H1 (cell line): ENCODE data around the gene UCHL1. TPM values are rescaled to one million over a fixed set of nuclear protein-coding genes. Genes with fewer than 3 reads are reported as not detected.

Experiments used
- CTCF ChIA-PET: fragments of 300-600 bp; sonication (Branson Sonifier 250); formaldehyde crosslinking; loops from one replicate; lab custom pipeline; 2021; ENCODE audit not compliant: partially characterized antibody; lab: Charles Lee
- POLR2A ChIA-PET: fragments of 300-600 bp; sonication (Branson Sonifier 250); formaldehyde crosslinking; loops from one replicate; lab custom pipeline; 2021; ENCODE audit warnings: inconsistent platforms; ENCODE audit not compliant: partially characterized antibody; lab: Charles Lee
- DNase-seq, 2 experiments: peaks; one replicate each; pipeline versions ENCODE4 v3.0.0 to v3.0.0-alpha.2; 2010 to 2022; ENCODE audit warnings: low spot score in 2 of 2, low read depth in 1 of 2, mixed read lengths in 1 of 2
- FAIRE-seq: peaks from 2 replicates; lab custom pipeline; 2011; peaks lifted over from hg19 to GRCh38; lab: Jason Lieb, UNC
- H2AFZ ChIP-seq: 2 replicates; pipeline ENCODE4 v1.8.1; 2012; ENCODE audit warnings: low read length, inconsistent platforms
- H2AK5ac ChIP-seq: 2 replicates; pipeline ENCODE4 v1.6.1; 2013; ENCODE audit warnings: low read depth, low read length
- H2BK120ac ChIP-seq: replicated peaks from 2 replicates; pipeline ENCODE3; 2013; ENCODE audit warnings: low read depth, low read length, inconsistent platforms
- H2BK12ac ChIP-seq: 2 replicates; pipeline ENCODE4 v1.6.1; 2013; ENCODE audit warnings: low read depth, low read length
- H2BK15ac ChIP-seq: 2 replicates; pipeline ENCODE4 v1.6.1; 2013; ENCODE audit warnings: low read length
- H2BK20ac ChIP-seq: 2 replicates; pipeline ENCODE4 v1.6.1; 2013; ENCODE audit warnings: low read length
- H2BK5ac ChIP-seq: 2 replicates; pipeline ENCODE4 v1.6.1; 2013; ENCODE audit warnings: low read depth, low read length
- H3K14ac ChIP-seq: 2 replicates; pipeline ENCODE4 v1.6.1; 2013; ENCODE audit warnings: inconsistent platforms; ENCODE audit not compliant: insufficient read length
- H3K18ac ChIP-seq: 2 replicates; pipeline ENCODE4 v1.6.1; 2013; ENCODE audit warnings: low read length; ENCODE audit errors: extremely low read depth
- H3K23ac ChIP-seq: 2 replicates; pipeline ENCODE4 v1.6.1; 2013; ENCODE audit warnings: inconsistent platforms; ENCODE audit not compliant: insufficient read length
- H3K23me2 ChIP-seq: 2 replicates; pipeline ENCODE4 v1.6.1; 2013; ENCODE audit warnings: low read depth, low read length
- H3K27ac ChIP-seq: 2 replicates; pipeline ENCODE4 v1.6.1; 2011; ENCODE audit warnings: low read depth, low read length, inconsistent platforms
- H3K27me3 ChIP-seq, 4 experiments: replicated peaks in 1 of 4; 1 replicate in 1 of 4; 2 replicates in 3 of 4; pipeline versions ENCODE4 v1.6.1 to v1.8.1; 2011 to 2013; ENCODE audit warnings: low read length in 3 of 4, mild to moderate bottlenecking in 3 of 4, inconsistent platforms in 2 of 4, mixed read lengths in 2 of 4, moderate library complexity in 1 of 4; ENCODE audit not compliant: control insufficient read depth in 3 of 4, insufficient read depth in 3 of 4; ENCODE audit errors: extremely low read depth in 1 of 4
- H3K36me3 ChIP-seq, 4 experiments: 2 replicates each; pipeline versions ENCODE4 v1.6.1 to v1.8.1; 2011 to 2013; ENCODE audit warnings: mild to moderate bottlenecking in 4 of 4, low read length in 3 of 4, moderate library complexity in 2 of 4, control low read depth in 1 of 4, inconsistent platforms in 1 of 4; ENCODE audit not compliant: insufficient read depth in 4 of 4, control insufficient read depth in 2 of 4
- H3K4ac ChIP-seq: replicated peaks from 2 replicates; pipeline ENCODE3; 2013; ENCODE audit warnings: low read length, low read depth, mixed read lengths, inconsistent platforms; ENCODE audit not compliant: insufficient read length
- H3K4me1 ChIP-seq, 4 experiments: replicated peaks in 1 of 4; 1 replicate in 1 of 4; 2 replicates in 3 of 4; pipeline versions ENCODE4 v1.6.1 to v1.8.1; 2011 to 2013; ENCODE audit warnings: low read length in 3 of 4, inconsistent platforms in 2 of 4, mixed read lengths in 1 of 4; ENCODE audit not compliant: insufficient read depth in 4 of 4, control insufficient read depth in 3 of 4
- H3K4me2 ChIP-seq, 2 experiments: 2 replicates each; pipeline versions ENCODE4 v1.6.1 to v1.8.1; 2011 to 2013; ENCODE audit warnings: low read depth in 2 of 2, low read length in 2 of 2, control low read depth in 1 of 2, inconsistent platforms in 1 of 2, mild to moderate bottlenecking in 1 of 2; ENCODE audit not compliant: insufficient read depth in 1 of 2
- H3K4me3 ChIP-seq, 4 experiments: fragments of 200-600, 300-600 bp in 1 of 4; sonication (generic), shearing (Covaris generic), sonication (Bioruptor Twin) in 1 of 4; 2 replicates each; pipeline versions ENCODE4 v1.5.1 to v1.8.1; 2011 to 2016; ENCODE audit warnings: low read length in 4 of 4, low read depth in 3 of 4, control low read depth in 2 of 4, inconsistent platforms in 2 of 4, mild to moderate bottlenecking in 2 of 4, mixed read lengths in 1 of 4, moderate library complexity in 1 of 4; ENCODE audit not compliant: insufficient read depth in 2 of 4; ENCODE audit errors: extremely low read depth in 1 of 4
- H3K56ac ChIP-seq: replicated peaks from 2 replicates; pipeline ENCODE3; 2013; ENCODE audit warnings: low read depth, mild to moderate bottlenecking, mixed read lengths, low read length, inconsistent platforms; ENCODE audit not compliant: insufficient read length
- H3K79me1 ChIP-seq: 2 replicates; pipeline ENCODE4 v1.6.1; 2013; ENCODE audit warnings: low read depth, low read length, control low read depth
- H3K79me2 ChIP-seq, 2 experiments: 2 replicates each; pipeline versions ENCODE4 v1.6.1 to v1.8.1; 2012 to 2013; ENCODE audit warnings: low read length in 2 of 2, mild to moderate bottlenecking in 2 of 2, inconsistent platforms in 1 of 2; ENCODE audit not compliant: insufficient read depth in 2 of 2, control insufficient read depth in 1 of 2
- H3K9ac ChIP-seq, 4 experiments: replicated peaks in 1 of 4; 1 replicate in 1 of 4; 2 replicates in 3 of 4; pipeline versions ENCODE4 v1.6.1 to v1.8.1; 2011 to 2013; ENCODE audit warnings: low read depth in 3 of 4, low read length in 3 of 4, control low read depth in 2 of 4, mild to moderate bottlenecking in 2 of 4, moderate library complexity in 2 of 4, inconsistent platforms in 1 of 4; ENCODE audit errors: extremely low read depth in 1 of 4
- H3K9me3 ChIP-seq, 2 experiments: 2 replicates each; pipeline versions ENCODE4 v1.6.1 to v1.8.1; 2012 to 2013; ENCODE audit warnings: mild to moderate bottlenecking in 2 of 2, moderate library complexity in 2 of 2, control low read depth in 1 of 2, inconsistent platforms in 1 of 2, low read depth in 1 of 2, low read length in 1 of 2, mixed read lengths in 1 of 2; ENCODE audit not compliant: insufficient read depth in 2 of 2
- H4K20me1 ChIP-seq, 2 experiments: replicated peaks in 1 of 2; 2 replicates each; pipeline versions ENCODE3 to v1.8.1; 2011 to 2013; ENCODE audit warnings: inconsistent platforms in 2 of 2, low read length in 2 of 2, mild to moderate bottlenecking in 1 of 2; ENCODE audit not compliant: insufficient read depth in 2 of 2, control insufficient read depth in 1 of 2
- H4K5ac ChIP-seq: 2 replicates; pipeline ENCODE4 v1.6.1; 2013; ENCODE audit warnings: low read length, low read depth, mixed read lengths, inconsistent platforms; ENCODE audit not compliant: insufficient read length
- H4K8ac ChIP-seq: 2 replicates; pipeline ENCODE4 v1.8.0; 2013; ENCODE audit warnings: mild to moderate bottlenecking, moderate library complexity, low read length, inconsistent platforms; ENCODE audit not compliant: insufficient read depth; ENCODE audit errors: extremely low read depth
- H4K91ac ChIP-seq: replicated peaks from 2 replicates; pipeline ENCODE3; 2013; ENCODE audit warnings: low read length, mixed read lengths, inconsistent platforms; ENCODE audit not compliant: insufficient read length
- ASH2L ChIP-seq: fragments of 200-600, 300-600 bp; sonication (generic); IDR thresholded peaks from one replicate; pipeline ENCODE4 v1.7.1; 2017; ENCODE audit warnings: low read length
- GABPA ChIP-seq: IDR thresholded peaks from 2 replicates; pipeline ENCODE4 v1.6.1; 2011; ENCODE audit warnings: mild to moderate bottlenecking, low read length, moderate library complexity, borderline replicate concordance; ENCODE audit not compliant: insufficient read depth
- HDAC2 ChIP-seq, 2 experiments: fragments of 300-600 bp in 1 of 2; sonication (generic) in 1 of 2; IDR thresholded peaks; 2 replicates each; pipeline ENCODE4 v1.6.1; 2011 to 2012; ENCODE audit warnings: low read depth in 2 of 2, low read length in 2 of 2, mild to moderate bottlenecking in 2 of 2, moderate library complexity in 2 of 2, borderline replicate concordance in 1 of 2, inconsistent platforms in 1 of 2
- MAFK ChIP-seq: IDR thresholded peaks from 2 replicates; pipeline ENCODE4 v1.6.1; 2012; ENCODE audit warnings: low read depth, mild to moderate bottlenecking, improper control_type of control experiment, low read length
- RNF2 ChIP-seq: fragments of 200-900, 300-1000 bp; sonication (generic); IDR thresholded peaks from 2 replicates; pipeline ENCODE4 v1.7.1; 2016; ENCODE audit warnings: borderline replicate concordance, low read depth, mild to moderate bottlenecking, antibody characterized with exemption, low read length; ENCODE audit not compliant: poor library complexity, severe bottlenecking; ENCODE audit errors: missing control alignments
- SAP30 ChIP-seq: fragments of 300-600 bp; sonication (generic); IDR thresholded peaks from 2 replicates; pipeline ENCODE4 v1.7.1; 2012; ENCODE audit warnings: low read length, moderate library complexity, mild to moderate bottlenecking, inconsistent platforms; ENCODE audit not compliant: insufficient read depth, insufficient replicate concordance
- SIN3A ChIP-seq, 2 experiments: IDR thresholded peaks in 1 of 2; conservative IDR thresholded peaks in 1 of 2; 2 replicates each; pipeline ENCODE4 v1.6.1; 2011 to 2012; ENCODE audit warnings: low read length in 2 of 2, improper control_type of control experiment in 1 of 2, low read depth in 1 of 2, mild to moderate bottlenecking in 1 of 2
- SIX5 ChIP-seq: IDR thresholded peaks from 2 replicates; pipeline ENCODE4 v1.6.1; 2011; ENCODE audit warnings: mild to moderate bottlenecking, low read depth, low read length
- SP4 ChIP-seq: IDR thresholded peaks from 2 replicates; pipeline ENCODE4 v1.6.1; 2012; ENCODE audit warnings: low read length, inconsistent platforms
- WGBS, 2 experiments: shearing (Covaris generic) in 1 of 2; methylation state at CpG; one replicate each; pipeline versions ENCODE4 v1.1.6 to v1.1.7; 2013 to 2015; ENCODE audit warnings: low lambda C conversion rate in 2 of 2, mixed read lengths in 2 of 2, inconsistent platforms in 1 of 2, low coverage in 1 of 2, missing lambda C conversion rate in 1 of 2; ENCODE audit not compliant: insufficient replicate concordance in 2 of 2, insufficient coverage in 1 of 2, insufficient read length in 1 of 2; ENCODE audit errors: extremely low coverage in 1 of 2, missing lambda C conversion rate in 1 of 2; 5-methylcytosine and 5-hydroxymethylcytosine counted together
- polyA plus RNA-seq, 7 experiments: library from polyadenylated mRNA; depleted of rRNA in 3 of 7; stranded (reverse) in 5 of 7; unstranded in 2 of 7; fragments of >200 nt in 5 of 7; fragments of 200-250 nt in 2 of 7; gene quantifications; 1 replicate in 5 of 7; 2 replicates in 1 of 7; 4 replicates in 1 of 7; pipeline versions ENCODE4 v1.2.1 to v1.2.3, GENCODE V29; 2011 to 2013; ENCODE audit warnings: missing spikeins in 2 of 7, mixed read lengths in 2 of 7
- total RNA-seq: library from RNA; stranded (reverse); fragmentation: NEBNext Ultra II Directional; extraction: Animal tissue kit (Norgen Biotek cat#: 25700); gene quantifications from 2 replicates; pipeline ENCODE4 v1.2.1, GENCODE V29; 2021
- TF ChIP-seq, protein P1 (sequence below): IDR thresholded peaks from 2 replicates; pipeline ENCODE4 v1.6.1; 2012; ENCODE audit warnings: inconsistent platforms

The UCHL1 gene
- total and polyA plus RNA-seq, 2 of the 8 experiments (the other 6 are each of a cell fraction or from before 2014, with no cell fraction given): 781 to 1,717 TPM

DNA sequence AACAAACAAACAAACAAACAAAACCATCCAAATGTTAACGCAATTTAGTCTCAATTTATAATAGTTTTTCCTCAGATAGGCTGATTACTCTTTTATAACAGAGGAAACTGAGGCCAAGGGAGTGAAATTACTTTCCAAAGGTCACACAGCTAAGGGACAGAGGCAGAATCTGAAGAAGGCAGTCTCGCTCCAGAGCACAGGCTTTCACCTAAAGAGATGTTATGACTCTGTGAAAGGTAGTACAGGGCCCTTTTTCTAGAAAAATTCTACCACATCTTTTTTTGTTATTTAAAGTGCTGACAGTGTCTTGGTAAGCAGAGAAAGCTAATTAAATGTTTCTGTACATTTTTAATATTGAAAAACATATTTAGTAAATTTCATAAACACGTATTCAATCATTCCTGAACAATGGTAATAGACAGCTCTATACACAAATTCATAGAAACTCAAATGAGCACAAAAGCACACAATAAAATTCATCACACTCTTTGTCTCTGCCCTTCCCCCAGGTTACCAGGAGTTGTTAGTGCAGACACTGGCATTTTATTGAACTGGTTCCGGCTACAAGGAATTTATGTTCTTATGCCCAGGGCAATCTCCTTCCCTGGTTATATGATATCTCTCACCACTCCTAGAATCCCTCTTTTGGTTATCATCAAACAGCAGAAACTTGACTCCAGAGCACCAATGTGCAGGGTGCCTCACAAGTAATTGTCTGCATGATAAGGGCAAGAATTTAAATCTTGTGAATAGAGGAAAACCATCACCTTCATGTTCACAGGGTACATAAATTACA lies 34.7 kb upstream of the UCHL1 start:
- Histone ChIP-seq H2AK5ac (no peak overlapping the region), H3K27me3 (no peaks in the 10 kb centered on the region), H3K79me2 (no peaks in the 10 kb centered on the region), H2BK15ac (no peak overlapping the region), H4K5ac (no peak overlapping the region), H3K56ac (no peak overlapping the region), H3K9ac (no peak overlapping the region), H2AFZ (no peak overlapping the region), H3K14ac (no peak overlapping the region), H2BK5ac (no peak overlapping the region), H4K20me1 (no peaks in the 10 kb centered on the region), H3K79me1 (no peaks in the 10 kb centered on the region), H4K8ac (no peak overlapping the region), H3K4me2 (peak overlapping the region in 1 of 2 experiments; percentile 4; a peak in 1 of 4 replicates), H2BK20ac (no peak overlapping the region), H3K18ac (no peak overlapping the region), H3K4ac (no peak overlapping the region), H3K36me3 (no peaks in the 10 kb centered on the region), H3K23me2 (no peaks in the 10 kb centered on the region), H2BK120ac (no peak overlapping the region), H3K9me3 (no peaks in the 10 kb centered on the region), H4K91ac (no peak overlapping the region), H3K4me3 (no peak overlapping the region), H2BK12ac (no peak overlapping the region), H3K4me1 (peaks cover 0 to 3% (median 1%) of the 10 kb centered on the region in 4 experiments; a peak in 4 of 7 replicates), H3K23ac (no peak overlapping the region), H3K27ac (no peak overlapping the region)
- POLR2A ChIA-PET: interaction anchor here (6.2 kb wide), 1 partner anchor 36 kb away, joined by 54 read pairs; the partner anchor contains the start of gene UCHL1
- peak in 1 of 2 experiments; percentile 2 for DNase-seq
- CTCF ChIA-PET: interaction anchor here (0.6 to 2.9 kb wide), 6 partner anchors 8 to 305 kb away, joined by 3 to 10 read pairs (median 3); partner anchors contain the start of gene APBB2
- 89% methylated on average over 4 of the region's 4 CpGs; no CpG with 5 or more reads in 1 of the 2 experiments for WGBS, 2 experiments
- FAIRE-seq: no peak
- TF ChIP-seq GABPA (no peak), ASH2L (no peak), SIN3A (conservative IDR thresholded peaks at IDR 0.05 in 1 of 2, IDR thresholded peaks at IDR 0.05 in 1 of 2; ENCODE audit: low read depth in 1 of 2, low read length in 2 of 2) (no peak), MAFK (no peak), RNF2 (no peak), SP4 (no peak), SIX5 (no peak), HDAC2 (IDR thresholded peaks at IDR 0.05; ENCODE audit: borderline replicate concordance in 1 of 2, low read depth in 2 of 2, low read length in 2 of 2) (no peak), SAP30 (no peak)
- TF ChIP-seq, protein P1, sequence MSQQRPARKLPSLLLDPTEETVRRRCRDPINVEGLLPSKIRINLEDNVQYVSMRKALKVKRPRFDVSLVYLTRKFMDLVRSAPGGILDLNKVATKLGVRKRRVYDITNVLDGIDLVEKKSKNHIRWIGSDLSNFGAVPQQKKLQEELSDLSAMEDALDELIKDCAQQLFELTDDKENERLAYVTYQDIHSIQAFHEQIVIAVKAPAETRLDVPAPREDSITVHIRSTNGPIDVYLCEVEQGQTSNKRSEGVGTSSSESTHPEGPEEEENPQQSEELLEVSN: no peak
